GM19455 (cell line): ENCODE data around the gene NOTCH1.

Experiments
- ATAC-seq: cut with Tn5 transposase; IDR thresholded peaks from one replicate; pipeline ENCODE4 v1.9.1; 2021; ENCODE audit not compliant: unreplicated experiment

The NOTCH1 gene

DNA sequence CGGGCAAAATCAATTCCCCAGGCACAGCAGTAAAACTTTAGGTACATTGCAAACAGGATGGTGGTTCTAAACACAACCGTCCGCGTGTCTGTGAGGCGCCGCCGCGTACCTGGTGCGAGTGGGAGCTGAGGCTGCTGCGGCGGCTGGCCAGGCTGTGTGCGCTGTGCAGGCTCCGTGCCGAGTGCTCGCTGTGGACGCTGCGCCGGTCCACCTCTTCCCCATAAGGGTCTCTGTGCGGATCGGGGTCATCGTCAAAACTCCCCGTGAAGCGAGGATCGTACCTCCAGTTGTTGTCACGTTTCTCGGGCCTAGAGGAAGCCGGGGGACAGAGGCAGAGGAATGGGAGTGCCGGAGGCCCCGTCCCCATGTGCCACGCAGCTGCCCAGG is 79.7 kb downstream of the NOTCH1 start:
- no peak for ATAC-seq

GRCh38 chr9:136465500-136466154 is 80.2 kb downstream of the NOTCH1 start:
- ATAC-seq, result no peak

- no peak for ATAC-seq
Measured at GRCh38 chr9:136464241-136464640, 81.6 kb downstream of the NOTCH1 start.

DNA sequence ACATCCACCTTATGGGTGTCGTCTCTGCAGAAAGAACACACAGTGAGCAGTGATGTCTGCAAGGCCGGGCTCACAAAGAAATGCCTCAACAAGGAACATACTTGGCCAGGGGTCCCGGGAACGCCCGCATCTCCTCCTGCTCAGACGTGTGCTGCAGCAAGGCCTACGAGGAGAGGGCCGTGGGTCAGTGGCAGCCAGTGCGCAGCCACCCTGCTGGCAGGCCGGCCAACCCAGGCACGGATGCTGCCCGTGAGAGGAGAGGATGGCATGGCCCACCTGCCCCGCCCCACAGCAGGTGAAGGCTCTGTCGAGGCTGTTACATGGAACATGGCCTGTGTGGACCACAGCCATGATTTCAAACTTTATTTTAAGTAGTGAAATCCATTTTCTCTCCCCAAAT is 82.3 kb downstream of the NOTCH1 start:
- no peak for ATAC-seq

DNA sequence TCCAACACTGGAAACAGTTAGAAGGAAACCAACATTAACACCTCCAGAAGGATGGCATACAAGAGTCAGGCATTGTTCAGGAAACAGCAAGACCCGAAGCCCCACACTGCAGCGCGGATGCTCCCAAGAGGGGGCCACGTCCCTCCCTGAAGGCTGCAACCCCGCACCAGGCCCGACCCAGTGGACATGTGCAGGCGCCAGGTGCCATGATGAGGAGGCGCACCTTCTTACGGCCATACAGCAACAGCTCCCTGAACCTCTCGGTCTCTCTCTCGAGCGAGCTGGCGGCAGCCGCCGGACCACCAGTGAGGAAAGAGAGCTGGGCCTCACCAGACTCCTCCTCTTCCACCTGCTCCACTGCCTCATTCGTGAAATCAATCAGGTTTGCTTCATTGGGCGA is 83.2 kb downstream of the NOTCH1 start:
- ATAC-seq, result no peak

GRCh38 chr9:136460772-136461325 is 85.0 kb downstream of the NOTCH1 start:
- no peak for ATAC-seq

DNA sequence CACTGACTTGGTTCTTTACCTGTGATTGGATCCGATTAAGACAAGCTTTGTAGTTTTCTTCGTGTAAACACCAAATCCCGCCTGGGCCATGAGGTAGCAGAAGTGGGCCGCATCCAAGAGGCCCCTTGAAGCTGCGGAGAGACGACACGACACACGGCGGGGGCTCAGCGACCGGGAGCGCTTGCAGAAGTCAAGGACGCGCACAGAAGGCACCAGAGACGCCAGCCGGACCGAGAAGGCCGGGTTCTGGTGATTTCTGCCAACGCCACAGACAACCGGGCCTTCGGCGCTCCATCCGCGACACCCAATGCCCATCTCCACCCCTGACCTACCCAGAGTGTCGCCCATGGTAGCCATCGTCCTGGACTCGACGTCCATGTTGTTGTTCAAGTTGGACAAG is 86.4 kb downstream of the NOTCH1 start:
- ATAC-seq, result no peak

GRCh38 chr9:136457326-136457725 is 88.5 kb downstream of the NOTCH1 start:
- no peak for ATAC-seq

DNA sequence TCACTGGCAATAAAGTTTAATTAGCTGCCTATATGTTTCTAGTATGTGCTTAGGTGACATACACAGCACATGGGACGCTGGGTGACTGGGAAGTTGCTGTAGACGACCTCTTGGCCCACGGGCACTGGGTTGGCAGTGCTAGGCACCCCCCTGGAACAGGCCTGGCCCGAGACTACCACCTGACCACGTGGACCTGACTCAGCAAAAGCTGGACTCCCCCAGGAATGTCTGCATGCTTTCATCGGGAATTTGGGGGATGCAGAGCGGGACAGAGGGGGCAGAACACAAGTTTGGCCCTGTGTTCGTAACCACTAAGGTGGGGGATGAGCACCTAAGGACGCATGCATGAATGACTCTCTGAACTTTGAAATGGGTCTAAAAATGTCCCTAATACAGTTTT is 89.6 kb downstream of the NOTCH1 start:
- ATAC-seq, result no peak

- ATAC-seq, result no peak
Measured at GRCh38 chr9:136455043-136456002, 90.5 kb downstream of the NOTCH1 start.

DNA sequence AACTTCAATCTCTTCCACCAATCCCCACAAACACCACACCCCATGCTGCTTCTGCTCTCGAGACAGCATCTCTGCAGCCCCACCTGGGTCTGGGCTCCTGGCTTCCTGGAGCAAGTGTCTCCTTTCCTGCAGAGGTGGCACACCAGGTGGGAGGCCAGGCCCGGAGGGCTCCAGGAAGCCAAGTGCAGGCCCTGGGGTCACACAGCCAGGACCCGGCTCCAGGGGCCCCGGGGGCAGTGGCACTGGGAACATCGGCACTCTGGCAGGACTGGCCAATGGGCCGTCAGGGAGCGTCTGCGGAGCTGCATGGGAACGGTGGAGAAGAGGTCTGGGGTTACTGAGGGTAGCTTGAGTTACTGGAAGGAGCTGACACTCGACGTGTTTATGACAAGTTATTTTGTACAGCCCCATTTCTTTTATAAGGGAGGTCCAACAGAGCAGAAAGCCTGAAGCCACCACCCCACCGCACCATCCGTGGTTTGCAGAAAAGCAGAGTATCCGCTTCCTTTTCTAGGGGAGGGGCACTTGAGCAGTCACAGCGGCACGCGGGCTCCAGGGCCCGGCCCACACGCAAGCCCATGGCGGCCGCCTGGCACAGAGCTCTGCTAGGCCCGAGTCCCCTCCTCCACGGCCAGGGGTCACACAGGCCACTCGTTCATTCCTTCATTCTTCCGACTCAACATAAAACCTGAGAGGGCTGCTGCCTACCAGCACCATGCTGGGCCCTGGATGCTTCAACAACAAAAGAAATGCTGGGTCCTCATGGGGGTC is 91.6 kb downstream of the NOTCH1 start:
- no peak for ATAC-seq

DNA sequence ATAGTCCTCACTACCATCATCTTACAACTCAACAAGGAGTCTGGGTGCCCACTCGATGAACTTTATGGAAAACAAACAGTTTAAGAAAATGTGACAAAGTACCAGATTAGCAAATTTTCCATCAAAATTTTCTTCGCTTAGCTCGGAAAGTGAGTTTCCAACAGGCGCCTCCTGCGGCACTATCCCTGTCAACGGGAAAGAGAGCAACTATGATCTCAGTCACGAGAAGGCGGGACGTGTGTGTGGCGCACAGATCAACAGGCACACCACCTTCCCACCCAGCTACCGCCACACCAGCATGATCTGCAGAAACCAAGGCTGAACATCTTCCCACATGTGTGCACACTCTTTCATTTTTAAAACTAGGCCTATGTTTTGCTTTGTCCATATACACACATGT is 92.5 kb downstream of the NOTCH1 start:
- ATAC-seq, result no peak

- ATAC-seq, result no peak
Measured at GRCh38 chr9:136451221-136451877, 94.5 kb downstream of the NOTCH1 start.

GRCh38 chr9:136448655-136449054 is 97.2 kb downstream of the NOTCH1 start:
- no peak for ATAC-seq

DNA sequence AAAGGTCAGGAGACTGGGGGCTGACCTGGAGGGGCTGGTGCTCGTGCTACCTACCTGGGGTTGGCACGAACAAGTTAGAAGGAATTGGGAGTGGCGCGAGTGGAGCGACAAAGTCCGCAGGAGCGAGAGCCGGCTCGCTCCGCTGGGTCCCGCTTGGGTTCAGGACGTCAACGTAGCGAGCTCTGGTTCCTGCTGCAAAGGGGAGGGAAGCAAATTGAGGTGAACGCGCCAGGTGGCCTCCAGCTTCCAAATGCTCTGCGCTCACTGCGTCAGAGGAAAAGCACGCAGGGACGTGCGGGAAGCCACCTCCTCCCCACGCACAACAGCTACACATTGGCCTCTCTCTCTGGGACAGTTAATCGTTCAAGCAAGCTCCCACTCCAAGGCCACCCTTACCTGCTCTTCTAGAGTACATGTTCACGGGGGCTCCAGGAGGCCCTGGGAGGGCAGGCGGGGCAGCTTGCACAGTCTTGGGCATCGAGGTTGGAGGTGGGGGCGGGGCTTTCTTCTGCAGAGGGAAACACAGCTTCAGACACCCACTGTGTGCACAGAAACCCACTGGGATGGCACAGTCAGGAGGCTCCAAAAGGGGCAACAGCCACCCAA is 98.6 kb downstream of the NOTCH1 start:
- ATAC-seq, result no peak

- no peak for ATAC-seq
Measured at GRCh38 chr9:136445799-136446198, 100.0 kb downstream of the NOTCH1 start.
